Measurements from ENCODE around the gene LAMTOR4. TPM values are rescaled to one million over a fixed set of nuclear protein-coding genes. Genes with fewer than 3 reads are reported as not detected.

LAMTOR4 gene
- total RNA-seq, 6 experiments from 2014 or later: 35.8 to 66.6 (median 44.9) TPM

GRCh38 chr7:100152937-100153666, 4.4 kb downstream of the LAMTOR4 start:
- Histone ChIP-seq H3K27ac (no peak overlapping the region), H3K9me3 (no peaks in the 10 kb centered on the region), H3K36me3 (peaks cover 0 to 18% (median 4%) of the 10 kb centered on the region in 4 donors), H3K27me3 (no peaks in the 10 kb centered on the region), H3K4me3 (no peak overlapping the region), H3K4me1 (peaks cover 0 to 23% (median 0%) of the 10 kb centered on the region in 4 donors)
- WGBS (ENCODE audit: insufficient coverage, low coverage, low lambda C conversion rate, missing lambda C conversion rate): 83% methylated on average over 9 of the region's 18 CpGs
- no peak for TF ChIP-seq CTCF (IDR thresholded peaks at IDR 0.05)
- no peak for TF ChIP-seq POLR2A (IDR thresholded peaks at IDR 0.05)
- DNase-seq: no peak
- ATAC-seq: no peak
- intact Hi-C loops (cut with DNase I): loop anchor here in 1 of 2 donors (5.0 kb wide), 1 partner anchor 54 kb away; no protein-coding TSS in a partner anchor

- no peak for TF ChIP-seq CTCF (IDR thresholded peaks at IDR 0.05)
- no peak for TF ChIP-seq POLR2A (IDR thresholded peaks at IDR 0.05)
- no peak for DNase-seq
Observed at GRCh38 chr7:100153708-100154535, 5.2 kb downstream of the LAMTOR4 start.

GRCh38 chr7:100154651-100155491, 6.2 kb downstream of the LAMTOR4 start:
- peaks cover 0 to 14% (median 0%) of the 10 kb centered on the region in 4 donors for H3K4me1 ChIP-seq
- no peaks in the 10 kb centered on the region for H3K9me3 ChIP-seq
- H3K27me3 ChIP-seq: no peaks in the 10 kb centered on the region
- H3K27ac ChIP-seq: no peak overlapping the region
- H3K36me3 ChIP-seq: peaks cover 0 to 18% (median 4%) of the 10 kb centered on the region in 4 donors
- intact Hi-C loops (cut with DNase I): loop anchor here in 1 of 2 donors (5.0 kb wide), 1 partner anchor 52 kb away; no protein-coding TSS in a partner anchor
- DNase-seq: no peak
- WGBS (ENCODE audit: insufficient coverage, low coverage, low lambda C conversion rate, missing lambda C conversion rate): 0% methylated on average over 1 of the region's 30 CpGs
- no peak for TF ChIP-seq POLR2A (IDR thresholded peaks at IDR 0.05)
- no peak for TF ChIP-seq CTCF (IDR thresholded peaks at IDR 0.05)
- H3K4me3 ChIP-seq: no peak overlapping the region
- ATAC-seq: no peak

More at GRCh38 chr7:100153708-100154535, 5.2 kb downstream of the LAMTOR4 start:
- Histone ChIP-seq H3K4me3 (no peak overlapping the region), H3K27me3 (no peaks in the 10 kb centered on the region), H3K27ac (no peak overlapping the region), H3K36me3 (peaks cover 0 to 18% (median 4%) of the 10 kb centered on the region in 4 donors), H3K4me1 (peaks cover 0 to 20% (median 0%) of the 10 kb centered on the region in 4 donors), H3K9me3 (no peaks in the 10 kb centered on the region)
- intact Hi-C loops (cut with DNase I): loop anchor here in 1 of 2 donors (5.0 kb wide), 1 partner anchor 53 kb away; no protein-coding TSS in a partner anchor
- 69% methylated on average over 5 of the region's 16 CpGs for WGBS (ENCODE audit: insufficient coverage, low coverage, low lambda C conversion rate, missing lambda C conversion rate)
- no peak for ATAC-seq
